PFSK-1 (cell line): ENCODE measurements around the gene GLUD2.

Experiments
- POLR2AphosphoS5 ChIP-seq: IDR thresholded peaks from 2 replicates; pipeline ENCODE4 v1.6.1; 2012; ENCODE audit warnings: low read depth, mild to moderate bottlenecking, control low read depth, low read length, moderate library complexity
- SIN3A ChIP-seq: IDR thresholded peaks from 2 replicates; pipeline ENCODE4 v1.6.1; 2012; ENCODE audit warnings: mild to moderate bottlenecking, low read length, moderate library complexity, borderline replicate concordance; ENCODE audit not compliant: insufficient read depth
- TF ChIP-seq, protein P1 (sequence below), 2 experiments: IDR thresholded peaks; 2 replicates each; pipeline versions ENCODE4 v1.6.1 to v1.8.0; 2011 to 2012; ENCODE audit warnings: low read depth in 2 of 2, low read length in 2 of 2, control low read depth in 1 of 2, inconsistent platforms in 1 of 2, mild to moderate bottlenecking in 1 of 2, moderate library complexity in 1 of 2; ENCODE audit not compliant: insufficient read depth in 1 of 2

DNA sequence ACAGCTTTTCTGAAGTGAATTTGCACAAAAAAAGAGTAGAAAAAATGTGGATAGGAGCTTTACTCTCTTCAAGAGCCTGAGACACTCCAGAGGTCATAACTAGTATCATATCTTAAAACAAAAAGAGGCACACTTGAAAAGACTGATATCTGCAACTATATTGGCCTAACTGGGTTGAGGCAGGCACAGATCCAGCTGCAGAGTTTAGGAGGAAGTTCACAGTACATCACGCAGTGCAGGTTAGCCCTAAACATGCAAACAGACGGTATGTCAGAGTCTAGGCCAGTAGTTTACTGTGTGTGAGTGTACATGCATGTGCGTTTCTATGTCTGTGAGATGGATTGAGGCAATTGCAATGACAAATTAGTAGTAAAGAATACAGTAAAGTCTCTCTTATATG is 37.6 kb upstream of the GLUD2 start:
- TF ChIP-seq POLR2AphosphoS5, result no peak
- TF ChIP-seq, protein P1, sequence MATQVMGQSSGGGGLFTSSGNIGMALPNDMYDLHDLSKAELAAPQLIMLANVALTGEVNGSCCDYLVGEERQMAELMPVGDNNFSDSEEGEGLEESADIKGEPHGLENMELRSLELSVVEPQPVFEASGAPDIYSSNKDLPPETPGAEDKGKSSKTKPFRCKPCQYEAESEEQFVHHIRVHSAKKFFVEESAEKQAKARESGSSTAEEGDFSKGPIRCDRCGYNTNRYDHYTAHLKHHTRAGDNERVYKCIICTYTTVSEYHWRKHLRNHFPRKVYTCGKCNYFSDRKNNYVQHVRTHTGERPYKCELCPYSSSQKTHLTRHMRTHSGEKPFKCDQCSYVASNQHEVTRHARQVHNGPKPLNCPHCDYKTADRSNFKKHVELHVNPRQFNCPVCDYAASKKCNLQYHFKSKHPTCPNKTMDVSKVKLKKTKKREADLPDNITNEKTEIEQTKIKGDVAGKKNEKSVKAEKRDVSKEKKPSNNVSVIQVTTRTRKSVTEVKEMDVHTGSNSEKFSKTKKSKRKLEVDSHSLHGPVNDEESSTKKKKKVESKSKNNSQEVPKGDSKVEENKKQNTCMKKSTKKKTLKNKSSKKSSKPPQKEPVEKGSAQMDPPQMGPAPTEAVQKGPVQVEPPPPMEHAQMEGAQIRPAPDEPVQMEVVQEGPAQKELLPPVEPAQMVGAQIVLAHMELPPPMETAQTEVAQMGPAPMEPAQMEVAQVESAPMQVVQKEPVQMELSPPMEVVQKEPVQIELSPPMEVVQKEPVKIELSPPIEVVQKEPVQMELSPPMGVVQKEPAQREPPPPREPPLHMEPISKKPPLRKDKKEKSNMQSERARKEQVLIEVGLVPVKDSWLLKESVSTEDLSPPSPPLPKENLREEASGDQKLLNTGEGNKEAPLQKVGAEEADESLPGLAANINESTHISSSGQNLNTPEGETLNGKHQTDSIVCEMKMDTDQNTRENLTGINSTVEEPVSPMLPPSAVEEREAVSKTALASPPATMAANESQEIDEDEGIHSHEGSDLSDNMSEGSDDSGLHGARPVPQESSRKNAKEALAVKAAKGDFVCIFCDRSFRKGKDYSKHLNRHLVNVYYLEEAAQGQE (IDR thresholded peaks at IDR 0.05; ENCODE audit: insufficient read depth in 1 of 2, low read depth in 2 of 2, low read length in 2 of 2), result no peak
- TF ChIP-seq SIN3A, result no peak
